Suppressor macrophage (primary cell): ENCODE measurements around the gene DPYSL4.
A peak's percentile ranks its signal among the peaks of the same experiment; 100 is the strongest.
"Not testable (repeated sequence)": the region's sequence is repeated elsewhere in the genome, so short reads cannot be mapped to it uniquely, and the experiment has no call there.

Experiments
- DNase-seq, 4 experiments: peaks; one replicate each; pipeline ENCODE4 v3.0.0-alpha.2; 2020 to 2022

The DPYSL4 gene

DNA sequence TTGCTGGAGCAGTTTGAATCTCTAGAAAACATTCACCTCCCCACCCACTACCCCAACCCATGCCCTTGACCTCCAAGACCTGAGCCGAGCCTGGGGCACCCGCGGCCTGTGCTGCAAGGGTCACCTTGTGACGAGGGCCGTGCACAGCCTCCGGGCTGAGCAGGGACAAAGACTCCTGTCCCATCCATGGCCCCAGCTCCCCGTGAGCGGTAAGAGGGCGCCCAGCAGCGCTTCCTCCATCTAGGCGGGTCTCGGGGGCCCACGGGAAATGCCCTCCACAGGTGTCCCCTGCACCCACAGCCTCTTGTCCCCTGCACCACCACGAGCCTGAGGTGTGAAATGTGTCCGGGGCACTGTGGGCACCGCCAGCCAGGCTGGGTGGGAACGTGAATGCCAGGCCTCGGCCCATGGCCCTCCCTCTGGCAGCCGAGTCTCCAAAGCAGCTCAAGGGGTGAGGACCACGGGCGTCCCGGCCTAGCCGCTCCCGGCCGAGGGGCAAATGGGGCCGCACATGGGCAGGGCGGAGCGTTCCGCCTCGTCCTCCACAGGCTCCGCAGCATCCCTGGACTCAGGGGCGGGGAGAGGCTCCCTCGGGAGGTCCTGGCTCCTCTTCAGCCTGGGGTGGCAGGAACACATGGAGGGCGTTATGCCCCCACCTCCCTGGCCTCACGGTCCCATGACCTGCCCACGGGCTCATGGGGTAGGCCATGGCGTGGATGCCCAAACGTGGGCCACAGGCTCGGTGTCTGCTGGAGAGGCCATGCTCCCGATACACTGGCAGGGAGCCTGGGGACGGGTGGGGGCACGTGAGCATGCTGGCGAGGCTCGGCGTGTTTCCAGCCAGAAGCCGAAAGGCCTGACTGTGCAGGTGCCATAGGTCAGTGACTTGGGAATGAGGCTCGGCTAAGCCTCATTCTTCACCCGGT lies 21.1 kb downstream of the DPYSL4 start:
- DNase-seq, result no peak

- DNase-seq, result no peak
Observed at GRCh38 chr10:132208462-132209050, 21.8 kb downstream of the DPYSL4 start.

DNA sequence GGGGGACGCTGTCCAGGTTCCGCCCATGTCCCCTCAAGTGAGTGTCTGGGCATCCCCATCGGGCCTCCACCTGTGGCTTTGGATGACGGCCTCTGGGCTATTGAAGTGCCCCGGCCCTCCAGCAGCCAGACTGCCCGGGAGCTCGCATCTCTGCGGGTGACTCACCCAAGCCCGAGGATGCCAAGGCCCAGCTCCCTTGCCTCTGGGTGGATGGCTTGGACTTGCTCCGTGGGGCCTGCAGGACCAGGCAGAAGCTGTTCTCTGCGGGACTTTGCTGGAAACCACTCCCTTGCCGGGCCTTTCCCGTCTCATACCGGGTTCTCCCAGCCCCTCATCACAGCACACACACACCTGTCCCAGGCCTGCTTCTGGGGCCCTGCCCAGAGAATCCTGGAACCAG lies 22.4 kb downstream of the DPYSL4 start:
- no peak for DNase-seq

DNA sequence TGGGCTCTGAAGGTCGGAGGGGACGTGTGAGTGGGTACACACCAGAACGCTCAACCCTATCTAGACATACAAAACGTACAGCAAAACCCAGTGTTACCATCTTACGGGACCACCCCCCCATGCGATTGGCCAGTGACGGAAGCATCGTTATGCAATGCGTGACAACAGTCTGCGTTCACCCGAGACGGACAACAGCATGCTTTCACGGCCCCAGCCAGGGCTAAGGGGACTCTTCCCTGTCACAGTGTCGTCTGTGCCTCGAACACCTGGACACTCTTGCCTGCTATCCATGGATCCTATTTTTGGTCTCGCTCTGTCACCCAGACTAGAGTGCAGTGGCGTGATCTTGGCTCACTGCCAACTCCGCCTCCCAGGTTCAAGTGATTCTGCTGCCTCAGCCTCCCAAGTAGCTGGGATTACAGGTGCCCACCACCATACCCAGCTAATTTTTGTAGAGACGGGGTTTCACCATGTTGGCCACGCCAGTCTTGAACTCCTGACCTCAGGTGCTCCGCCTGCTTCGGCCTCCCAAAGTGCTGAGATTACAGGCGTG lies 23.3 kb downstream of the DPYSL4 start:
- no peak for DNase-seq

DNA sequence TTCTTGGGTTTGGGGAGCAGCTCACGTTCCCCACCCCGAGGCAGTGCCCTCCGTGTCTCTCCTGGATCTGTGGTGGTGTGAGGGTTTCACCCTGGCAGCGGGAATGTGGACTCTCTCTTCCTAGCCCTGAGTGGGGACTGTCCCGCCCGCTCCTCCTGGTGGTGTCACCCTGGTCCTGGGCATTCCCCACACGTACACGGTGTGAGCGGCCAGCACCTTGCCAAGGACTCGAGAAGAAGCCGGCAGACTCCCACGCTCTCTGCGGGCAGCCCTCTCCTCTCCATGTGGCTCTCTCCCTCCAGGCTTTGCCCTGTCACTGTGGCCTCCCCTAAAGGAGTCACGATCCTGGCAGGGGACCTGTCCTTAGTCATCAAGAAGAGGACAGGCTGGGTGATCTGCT lies 24.0 kb downstream of the DPYSL4 start:
- DNase-seq, result no peak

GRCh38 chr10:132211246-132211645 lies 24.5 kb downstream of the DPYSL4 start:
- DNase-seq, result no peak

DNA sequence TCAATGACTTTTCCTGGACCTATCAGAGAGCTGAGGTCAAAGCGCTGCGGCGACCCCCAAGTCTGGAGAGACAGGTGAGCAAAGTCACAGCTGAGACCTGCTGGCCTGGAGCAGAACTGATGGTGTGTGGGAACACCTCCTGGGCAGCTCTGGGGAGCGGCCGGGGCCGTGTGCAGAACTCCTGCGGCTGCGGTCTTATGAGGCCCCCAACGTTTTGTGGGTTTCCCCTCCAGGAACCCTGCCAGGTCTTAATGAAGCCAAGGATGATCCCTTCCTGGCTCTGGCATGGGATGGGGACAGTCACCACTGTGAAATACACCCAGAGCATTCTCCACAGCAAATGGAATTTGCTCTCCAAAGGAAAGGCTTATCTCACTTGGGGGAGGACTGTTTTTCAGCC lies 26.1 kb downstream of the DPYSL4 start:
- DNase-seq, result no peak

DNA sequence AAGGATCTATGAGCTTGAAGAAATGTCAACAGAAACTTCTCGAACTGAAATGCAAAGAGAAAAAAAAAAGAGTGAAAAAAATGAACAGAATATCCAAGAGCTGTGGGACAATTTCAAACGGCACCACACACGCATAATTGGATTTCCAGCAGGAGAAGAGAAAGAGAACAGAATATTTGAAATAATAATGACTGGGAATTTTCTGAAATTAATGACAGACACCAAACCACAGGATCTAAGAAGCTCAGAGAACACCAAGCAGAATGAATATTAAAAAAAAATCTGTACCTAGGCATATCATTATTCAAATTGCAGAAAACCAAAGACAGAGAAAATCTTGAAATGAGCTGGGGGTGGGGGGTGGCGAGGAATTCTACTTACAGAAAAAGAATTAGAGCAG lies 27.2 kb downstream of the DPYSL4 start:
- DNase-seq, result no peak

DNA sequence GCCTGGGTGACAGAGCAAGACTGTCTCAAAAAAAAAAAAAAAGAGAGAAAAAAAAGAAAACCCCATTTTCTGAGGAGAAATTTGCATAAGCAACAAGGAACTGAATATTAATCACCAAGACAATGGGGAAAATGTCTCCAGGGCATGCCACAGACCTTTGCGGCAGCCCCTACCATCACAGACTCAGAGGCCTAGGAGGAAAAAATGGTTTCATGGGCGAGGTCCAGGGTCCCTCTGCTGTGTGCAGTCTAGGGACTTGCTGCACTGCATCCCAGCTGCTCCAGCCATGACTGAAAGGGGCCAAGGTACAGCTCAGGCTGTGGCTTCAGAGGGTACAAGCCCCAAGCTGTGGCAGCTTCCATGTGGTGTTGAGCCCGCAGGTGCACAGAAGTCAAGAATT lies 29.7 kb downstream of the DPYSL4 start:
- not testable (repeated sequence) for DNase-seq

DNA sequence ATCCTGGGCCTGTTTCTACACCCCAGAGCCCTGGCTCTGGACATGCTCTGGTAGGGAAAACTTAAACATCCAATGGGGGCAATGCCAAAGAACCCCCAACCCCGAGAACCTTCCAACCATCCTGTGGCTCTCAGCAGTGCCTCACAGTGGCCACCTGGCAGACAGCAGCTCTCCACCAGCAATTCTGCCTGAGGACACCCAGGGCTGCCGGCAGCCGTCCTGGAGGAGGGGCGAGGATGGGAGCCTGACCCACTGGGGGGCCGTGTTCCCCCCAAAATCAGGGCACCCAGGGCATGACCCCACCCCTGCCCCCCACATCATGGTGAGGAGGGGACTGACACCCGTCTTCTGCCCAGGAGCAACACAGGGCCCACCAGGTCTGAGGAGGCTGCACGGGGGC lies 32.7 kb downstream of the DPYSL4 start:
- DNase-seq, result no peak

DNA sequence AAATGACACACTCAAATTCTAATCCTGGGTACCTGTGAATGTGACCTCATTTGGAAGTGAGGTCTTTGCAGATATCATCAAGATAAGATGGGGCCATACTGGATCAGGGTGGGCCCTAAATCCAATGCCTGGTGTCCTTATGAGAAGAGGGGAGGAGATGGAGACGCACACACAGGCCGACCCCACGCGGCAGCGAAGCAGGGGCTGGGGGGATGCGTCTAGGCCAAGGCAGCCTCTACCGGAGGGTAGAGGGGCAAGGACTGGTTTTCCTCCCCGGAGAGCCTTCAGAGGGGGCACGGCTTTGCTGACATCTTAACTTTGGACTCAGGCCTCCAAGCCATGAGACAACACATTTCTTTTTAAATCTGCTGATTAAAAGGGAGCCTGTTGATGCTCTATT lies 33.3 kb downstream of the DPYSL4 start:
- no peak for DNase-seq

- DNase-seq, result not testable (repeated sequence)
Observed at GRCh38 chr10:132220996-132221395, 34.2 kb downstream of the DPYSL4 start.

DNA sequence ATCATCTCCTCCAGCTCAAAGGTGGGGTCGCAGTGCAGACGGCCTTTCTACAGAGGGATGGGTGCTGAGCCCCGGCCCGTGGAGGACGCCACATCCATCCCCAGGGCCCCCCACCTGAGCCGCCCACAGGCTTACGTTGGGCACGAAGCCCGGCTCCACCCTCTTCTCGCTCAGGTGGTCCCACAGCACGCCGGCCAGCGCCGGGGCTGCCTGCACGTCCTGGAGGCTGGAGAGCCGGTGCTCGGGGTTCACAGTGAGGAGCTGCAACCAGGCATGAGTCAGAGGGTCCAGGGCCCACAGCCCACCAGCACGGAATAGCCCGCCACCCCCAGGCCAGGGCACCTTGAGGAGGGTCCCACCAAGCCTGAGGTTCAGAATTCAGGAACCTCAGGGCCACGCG lies 36.0 kb downstream of the DPYSL4 start:
- no peak for DNase-seq

- DNase-seq, result peak; percentile 89 to 94 (median 93)
Observed at GRCh38 chr10:132223156-132223590, 36.4 kb downstream of the DPYSL4 start.

- no peak for DNase-seq
Observed at GRCh38 chr10:132223611-132224342, 37.0 kb downstream of the DPYSL4 start.

DNA sequence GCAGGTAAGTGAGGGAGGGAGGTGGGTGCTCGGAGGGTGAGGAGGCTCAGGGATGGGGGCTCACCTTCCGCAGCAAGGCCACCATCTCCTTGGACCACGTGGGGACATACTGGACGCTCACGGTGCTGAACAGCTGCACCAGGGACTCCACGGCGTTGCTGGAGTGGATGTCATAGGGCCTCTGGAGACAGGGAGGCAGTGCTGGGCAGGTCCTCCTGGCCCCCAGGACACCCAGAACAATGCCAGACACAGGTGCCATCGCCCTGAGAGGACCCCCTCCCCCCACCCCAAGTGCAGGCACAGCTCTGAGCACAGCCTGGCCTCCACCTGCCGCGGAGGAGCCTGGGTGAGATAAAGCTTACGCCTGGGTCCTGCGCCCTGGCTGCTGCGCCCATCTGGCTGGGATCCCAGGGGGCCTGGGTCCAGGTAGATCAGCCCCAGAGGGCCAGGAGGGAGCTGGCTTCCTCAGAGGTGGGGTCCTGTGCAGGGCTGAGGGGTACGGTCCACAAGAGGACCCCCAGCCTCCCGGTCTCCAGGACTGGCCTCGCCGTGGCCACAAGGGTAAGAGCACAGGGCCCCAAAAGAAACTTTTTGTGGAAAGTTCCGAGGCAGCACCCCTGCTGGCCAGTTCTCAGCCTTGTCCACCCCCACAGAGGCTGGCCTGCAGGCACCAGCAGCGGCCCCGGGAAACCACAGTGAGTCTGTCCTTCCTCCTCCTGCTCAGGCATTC lies 37.8 kb downstream of the DPYSL4 start:
- DNase-seq, result peak; percentile 46 to 64 (median 56)

- no peak for DNase-seq
Observed at GRCh38 chr10:132225073-132225848, 38.5 kb downstream of the DPYSL4 start.

DNA sequence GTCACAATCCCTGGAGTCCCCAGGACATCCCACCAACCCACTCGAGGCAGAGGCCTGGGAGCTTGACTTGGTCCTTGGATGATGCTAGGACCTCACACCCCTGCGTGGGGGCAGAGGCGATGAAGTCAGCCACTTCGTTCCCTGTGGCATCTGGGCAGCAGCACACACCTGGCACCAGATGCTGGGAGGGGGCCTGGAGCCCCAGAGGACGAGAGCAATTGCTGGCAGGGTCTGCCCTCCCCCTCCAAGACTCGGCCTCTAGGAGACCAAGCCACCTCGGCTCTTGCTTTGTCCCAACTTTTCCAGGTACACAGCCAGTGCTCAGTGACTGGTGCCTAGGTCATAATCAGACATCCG lies 39.1 kb downstream of the DPYSL4 start:
- DNase-seq, result no peak

- DNase-seq, result no peak
Observed at GRCh38 chr10:132226586-132227405, 40.0 kb downstream of the DPYSL4 start.

GRCh38 chr10:132227851-132228390 lies 41.2 kb downstream of the DPYSL4 start:
- no peak for DNase-seq
